Upper lobe of left lung (tissue), 6 donors: ENCODE results near the gene PRSS12. TPM values are rescaled to one million over a fixed set of nuclear protein-coding genes. Genes with fewer than 3 reads are reported as not detected.

ENCODE experiments used
- ATAC-seq, 2 donors: fragments of 200-7000 bp; cut with Tn5 transposase; one replicate each; pipeline ENCODE4 v1.9.1; 2022; ENCODE audit warnings: mild to moderate bottlenecking in 2 of 2, moderate library complexity in 2 of 2; ENCODE audit not compliant: low FRiP score in 2 of 2
- DNase-seq, 2 donors: peaks; one replicate each; pipeline ENCODE4 v3.0.0-alpha.2; 2019 to 2020
- H3K27ac ChIP-seq, 4 donors: fragments of 200-600 bp; sonication (generic); one replicate each; pipeline ENCODE4 v1.5.1; 2016 to 2019
- H3K27me3 ChIP-seq, 4 donors: fragments of 200-600 bp; sonication (generic); one replicate each; pipeline ENCODE4 v1.5.1; 2017 to 2019
- H3K36me3 ChIP-seq, 4 donors: fragments of 200-600 bp; sonication (generic); one replicate each; pipeline ENCODE4 v1.5.1; 2016 to 2019
- H3K4me1 ChIP-seq, 4 donors: fragments of 200-600 bp; sonication (generic); one replicate each; pipeline ENCODE4 v1.5.1; 2018 to 2019
- H3K4me3 ChIP-seq, 4 donors: fragments of 200-600 bp; sonication (generic); one replicate each; pipeline ENCODE4 v1.5.1; 2017 to 2019; ENCODE audit warnings: mild to moderate bottlenecking in 2 of 4, moderate library complexity in 1 of 4
- H3K9me3 ChIP-seq, 4 donors: fragments of 200-600 bp; sonication (generic); one replicate each; pipeline ENCODE4 v1.5.1; 2018 to 2019
- EP300 ChIP-seq, 4 donors: sonication (generic); formaldehyde crosslinking; IDR thresholded peaks; one replicate each; pipeline ENCODE4 v1.5.1; 2017; ENCODE audit warnings: antibody characterized with exemption in 4 of 4, control low read depth in 2 of 4
- POLR2A ChIP-seq, 4 donors: fragments of 450-650 bp; IDR thresholded peaks; one replicate each; pipeline ENCODE4 v1.5.1; 2016 to 2017; ENCODE audit warnings: antibody characterized with exemption in 4 of 4, mild to moderate bottlenecking in 2 of 4
- POLR2AphosphoS5 ChIP-seq, 2 donors: sonication (generic); formaldehyde crosslinking; IDR thresholded peaks; one replicate each; pipeline ENCODE4 v1.5.1; 2017; ENCODE audit warnings: antibody characterized with exemption in 2 of 2
- WGBS, 2 donors: methylation state at CpG; one replicate each; pipeline ENCODE4 v1.1.5; 2017 to 2018; 5-methylcytosine and 5-hydroxymethylcytosine counted together
- total RNA-seq, 6 donors: library from RNA; depleted of rRNA in 4 of 6; stranded (reverse); fragments of >200 nt in 4 of 6; gene quantifications; one replicate each; pipeline versions ENCODE4 v1.1.0 to v1.2.1, GENCODE V29; 2016 to 2021
- TF ChIP-seq, protein P1 (sequence below), 6 experiments: fragments of 450-650 bp in 4 of 6; fragments of 200-600 bp in 2 of 6; sonication (generic) in 2 of 6; IDR thresholded peaks; one replicate each; pipeline ENCODE4 v1.5.1; 2016 to 2019; ENCODE audit warnings: antibody characterized with exemption in 6 of 6
- donor health status: DM: no; HTN: no; CAD: no; lungs with moderate emphysema.
- donor health status: DM: no; HTN: yes; CAD: no; lungs with severe emphysema.

Gene PRSS12
- total RNA-seq, 6 donors from 2014 or later = 6.8 to 27.2 (median 10.0) TPM

DNA sequence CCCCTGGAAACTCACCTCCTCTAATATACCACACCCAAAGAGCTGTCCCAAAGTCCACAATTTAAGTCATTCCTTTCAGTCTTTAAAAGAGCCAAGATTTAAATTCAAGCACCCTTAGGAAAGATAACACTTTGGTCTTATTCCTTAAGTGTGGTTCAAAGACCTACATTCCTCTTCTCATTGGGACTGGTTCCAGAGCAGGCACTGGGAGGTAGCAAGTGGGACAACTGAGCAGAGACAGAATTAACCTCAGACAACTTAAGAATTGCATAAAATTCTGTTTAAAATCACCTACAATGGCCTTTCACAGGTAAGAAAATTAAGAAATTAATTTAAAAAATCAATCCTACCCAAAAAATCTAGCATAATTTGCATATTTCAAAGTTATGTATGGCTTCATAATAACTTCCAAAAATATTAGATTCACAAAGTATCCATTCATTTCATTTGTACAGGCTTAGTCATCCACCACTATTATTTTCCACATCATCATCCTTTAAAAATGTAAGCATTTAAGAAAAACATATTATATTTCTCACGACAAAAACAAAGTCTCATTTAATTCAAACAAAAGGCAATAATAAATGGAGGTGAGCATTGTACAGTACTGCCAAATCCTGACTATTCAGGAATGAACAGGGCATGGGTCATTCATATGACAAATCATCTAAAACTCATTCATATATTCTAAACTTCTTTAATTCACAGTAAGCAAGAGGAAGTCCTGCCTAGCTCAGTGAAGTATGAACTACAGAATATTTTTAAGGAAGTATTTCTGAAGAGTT is 13.6 kb downstream of the PRSS12 start:
- no peaks in the 10 kb centered on the region for H3K9me3 ChIP-seq
- no peaks in the 10 kb centered on the region for H3K4me1 ChIP-seq
- no peak for DNase-seq
- H3K27me3 ChIP-seq = no peaks in the 10 kb centered on the region
- 59 to 76% methylated on average over 1 of the region's 1 CpG for WGBS, 2 donors
- no peak for ATAC-seq
- H3K4me3 ChIP-seq = no peak overlapping the region
- TF ChIP-seq POLR2A (IDR thresholded peaks at IDR 0.05) (no peak), POLR2AphosphoS5 (IDR thresholded peaks at IDR 0.05) (no peak), EP300 (IDR thresholded peaks at IDR 0.05) (no peak)
- TF ChIP-seq, protein P1, sequence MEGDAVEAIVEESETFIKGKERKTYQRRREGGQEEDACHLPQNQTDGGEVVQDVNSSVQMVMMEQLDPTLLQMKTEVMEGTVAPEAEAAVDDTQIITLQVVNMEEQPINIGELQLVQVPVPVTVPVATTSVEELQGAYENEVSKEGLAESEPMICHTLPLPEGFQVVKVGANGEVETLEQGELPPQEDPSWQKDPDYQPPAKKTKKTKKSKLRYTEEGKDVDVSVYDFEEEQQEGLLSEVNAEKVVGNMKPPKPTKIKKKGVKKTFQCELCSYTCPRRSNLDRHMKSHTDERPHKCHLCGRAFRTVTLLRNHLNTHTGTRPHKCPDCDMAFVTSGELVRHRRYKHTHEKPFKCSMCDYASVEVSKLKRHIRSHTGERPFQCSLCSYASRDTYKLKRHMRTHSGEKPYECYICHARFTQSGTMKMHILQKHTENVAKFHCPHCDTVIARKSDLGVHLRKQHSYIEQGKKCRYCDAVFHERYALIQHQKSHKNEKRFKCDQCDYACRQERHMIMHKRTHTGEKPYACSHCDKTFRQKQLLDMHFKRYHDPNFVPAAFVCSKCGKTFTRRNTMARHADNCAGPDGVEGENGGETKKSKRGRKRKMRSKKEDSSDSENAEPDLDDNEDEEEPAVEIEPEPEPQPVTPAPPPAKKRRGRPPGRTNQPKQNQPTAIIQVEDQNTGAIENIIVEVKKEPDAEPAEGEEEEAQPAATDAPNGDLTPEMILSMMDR (IDR thresholded peaks at IDR 0.05) = no peak
- no peaks in the 10 kb centered on the region for H3K36me3 ChIP-seq
- H3K27ac ChIP-seq = no peak overlapping the region

DNA sequence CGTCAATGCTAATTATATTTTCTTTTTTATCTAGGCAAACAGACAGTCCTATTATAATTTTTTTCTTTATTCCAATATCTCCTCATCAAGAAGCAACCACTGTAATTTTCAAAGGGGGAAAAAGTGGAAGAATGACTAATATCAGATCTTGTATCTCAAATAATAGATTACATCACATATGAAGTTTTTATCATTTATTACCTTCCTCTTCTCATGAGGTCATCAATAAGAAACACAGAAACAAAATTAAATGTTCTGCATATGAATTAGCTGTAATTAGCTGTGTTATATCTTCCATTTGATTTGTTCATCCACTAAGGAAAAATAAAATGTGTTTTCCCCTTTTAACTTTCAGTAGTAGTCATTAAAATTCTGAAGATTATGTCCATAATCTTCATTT is 14.3 kb downstream of the PRSS12 start:
- DNase-seq (no peak), ATAC-seq (no peak)
- H3K4me1 ChIP-seq = no peaks in the 10 kb centered on the region
- WGBS, 2 donors = 76 to 80% methylated on average over 1 of the region's 1 CpG
- no peaks in the 10 kb centered on the region for H3K27me3 ChIP-seq
- TF ChIP-seq POLR2AphosphoS5 (IDR thresholded peaks at IDR 0.05) = no peak
- TF ChIP-seq, protein P1 (IDR thresholded peaks at IDR 0.05) = no peak
- no peak for TF ChIP-seq EP300 (IDR thresholded peaks at IDR 0.05)
- TF ChIP-seq POLR2A (IDR thresholded peaks at IDR 0.05) = no peak
- no peaks in the 10 kb centered on the region for H3K36me3 ChIP-seq
- no peak overlapping the region for H3K4me3 ChIP-seq
- H3K27ac ChIP-seq = no peak overlapping the region
- H3K9me3 ChIP-seq = no peaks in the 10 kb centered on the region

DNA sequence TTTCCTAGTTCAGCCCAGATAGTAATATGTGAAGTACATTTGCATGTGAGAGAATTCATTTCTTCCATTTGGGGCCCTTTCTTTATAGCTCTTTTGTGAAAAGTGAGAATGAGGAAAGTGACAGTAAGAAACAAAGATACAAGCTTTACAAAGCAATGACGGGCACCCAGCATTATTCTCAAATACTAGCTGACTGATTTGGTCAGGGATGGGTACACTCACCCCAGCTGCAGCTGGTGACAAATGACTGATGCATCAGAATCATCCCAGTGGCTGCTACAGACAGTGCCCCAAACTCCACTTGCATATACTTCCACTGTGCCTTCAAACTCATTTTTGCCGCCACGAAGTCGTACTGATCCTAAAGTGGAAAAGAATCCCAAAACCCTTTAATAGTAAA is 14.8 kb downstream of the PRSS12 start:
- Histone ChIP-seq H3K36me3 (no peaks in the 10 kb centered on the region), H3K9me3 (no peaks in the 10 kb centered on the region), H3K27ac (no peak overlapping the region), H3K27me3 (no peaks in the 10 kb centered on the region), H3K4me1 (no peaks in the 10 kb centered on the region), H3K4me3 (no peak overlapping the region)
- 96% methylated on average over 4 of the region's 4 CpGs for WGBS, 2 donors
- ATAC-seq (no peak), DNase-seq (no peak)
- no peak for TF ChIP-seq POLR2AphosphoS5 (IDR thresholded peaks at IDR 0.05)
- TF ChIP-seq, protein P1 (IDR thresholded peaks at IDR 0.05) = no peak
- TF ChIP-seq POLR2A (IDR thresholded peaks at IDR 0.05) = no peak
- TF ChIP-seq EP300 (IDR thresholded peaks at IDR 0.05) = no peak

DNA sequence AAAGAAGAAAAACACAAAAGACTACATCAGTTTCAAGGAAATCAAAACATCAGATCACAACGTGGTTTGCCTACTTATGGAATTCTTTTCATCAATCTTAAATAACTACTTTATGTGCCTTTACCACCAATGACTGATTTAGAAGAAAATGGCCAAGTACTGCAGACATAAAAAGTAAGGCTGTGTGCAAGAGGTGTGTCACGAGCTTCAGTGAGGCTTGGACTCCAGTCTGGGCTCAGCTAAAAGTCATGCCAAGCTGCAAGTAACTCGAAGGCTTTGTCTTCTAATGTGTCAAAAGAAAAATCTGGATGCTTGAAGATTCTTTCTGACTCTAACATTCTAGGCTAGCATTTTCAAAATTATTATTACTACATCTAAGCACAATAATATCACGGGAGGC is 17.0 kb downstream of the PRSS12 start:
- TF ChIP-seq POLR2AphosphoS5 (IDR thresholded peaks at IDR 0.05) = no peak
- TF ChIP-seq POLR2A (IDR thresholded peaks at IDR 0.05) = no peak
- no peak for TF ChIP-seq EP300 (IDR thresholded peaks at IDR 0.05)
- TF ChIP-seq, protein P1 (IDR thresholded peaks at IDR 0.05) = no peak
- ATAC-seq (no peak), DNase-seq (no peak)
- peak overlapping the region in 1 of 4 donors; percentile 21 for H3K4me3 ChIP-seq
- H3K9me3 ChIP-seq = no peaks in the 10 kb centered on the region
- H3K27ac ChIP-seq = no peak overlapping the region
- H3K36me3 ChIP-seq = no peaks in the 10 kb centered on the region
- 73 to 84% methylated on average over 4 of the region's 4 CpGs for WGBS, 2 donors
- H3K27me3 ChIP-seq = no peaks in the 10 kb centered on the region
- no peaks in the 10 kb centered on the region for H3K4me1 ChIP-seq

DNA sequence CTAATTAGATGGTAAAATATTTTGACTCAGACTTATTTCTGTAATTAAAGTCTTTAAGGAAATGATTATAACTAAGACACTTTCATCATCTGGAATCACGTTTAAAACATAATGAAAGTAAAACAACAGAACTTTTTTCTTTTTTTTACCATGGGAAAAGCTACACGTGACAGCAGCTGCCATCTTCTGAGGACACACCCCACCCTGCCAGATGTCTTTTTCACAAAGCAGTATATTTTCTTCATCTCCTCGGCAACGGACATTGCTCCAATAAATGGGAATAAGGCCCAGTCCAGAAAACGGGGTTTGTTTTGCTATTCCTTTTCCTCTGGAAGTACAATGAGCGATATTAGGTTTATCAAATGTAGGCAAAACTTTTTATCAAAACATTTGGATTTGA is 17.5 kb downstream of the PRSS12 start:
- no peaks in the 10 kb centered on the region for H3K9me3 ChIP-seq
- no peaks in the 10 kb centered on the region for H3K36me3 ChIP-seq
- no peaks in the 10 kb centered on the region for H3K27me3 ChIP-seq
- TF ChIP-seq POLR2AphosphoS5 (IDR thresholded peaks at IDR 0.05) (no peak), POLR2A (IDR thresholded peaks at IDR 0.05) (no peak), EP300 (IDR thresholded peaks at IDR 0.05) (no peak)
- TF ChIP-seq, protein P1 (IDR thresholded peaks at IDR 0.05) = no peak
- DNase-seq (no peak), ATAC-seq (no peak)
- H3K4me1 ChIP-seq = no peaks in the 10 kb centered on the region
- no peak overlapping the region for H3K27ac ChIP-seq
- 56 to 67% methylated on average over 6 of the region's 6 CpGs for WGBS, 2 donors
- H3K4me3 ChIP-seq = peak overlapping the region in 1 of 4 donors; percentile 21
